Measurements from ENCODE around the gene CACNB2.

DNA sequence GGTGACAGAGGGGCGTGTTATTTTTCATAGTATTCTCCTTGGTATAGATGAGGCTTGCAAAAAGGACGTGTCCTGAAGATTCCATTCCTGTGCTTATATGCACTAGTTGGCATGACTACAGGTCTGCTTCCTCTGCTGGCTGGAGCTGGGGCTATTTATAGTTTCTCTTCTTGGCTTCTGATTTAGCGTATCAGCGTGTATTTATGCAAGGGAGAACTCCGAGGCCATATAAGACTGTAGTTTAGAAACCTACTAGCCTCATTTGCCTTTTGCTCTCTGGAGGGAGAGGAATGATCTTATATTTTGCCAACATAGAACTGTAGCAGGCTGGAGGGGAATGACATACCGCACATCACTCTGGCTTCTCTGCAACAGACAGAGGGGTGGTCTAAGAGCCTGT is 39.7 kb downstream of the CACNB2 start:
- TF ChIP-seq, protein P1, sequence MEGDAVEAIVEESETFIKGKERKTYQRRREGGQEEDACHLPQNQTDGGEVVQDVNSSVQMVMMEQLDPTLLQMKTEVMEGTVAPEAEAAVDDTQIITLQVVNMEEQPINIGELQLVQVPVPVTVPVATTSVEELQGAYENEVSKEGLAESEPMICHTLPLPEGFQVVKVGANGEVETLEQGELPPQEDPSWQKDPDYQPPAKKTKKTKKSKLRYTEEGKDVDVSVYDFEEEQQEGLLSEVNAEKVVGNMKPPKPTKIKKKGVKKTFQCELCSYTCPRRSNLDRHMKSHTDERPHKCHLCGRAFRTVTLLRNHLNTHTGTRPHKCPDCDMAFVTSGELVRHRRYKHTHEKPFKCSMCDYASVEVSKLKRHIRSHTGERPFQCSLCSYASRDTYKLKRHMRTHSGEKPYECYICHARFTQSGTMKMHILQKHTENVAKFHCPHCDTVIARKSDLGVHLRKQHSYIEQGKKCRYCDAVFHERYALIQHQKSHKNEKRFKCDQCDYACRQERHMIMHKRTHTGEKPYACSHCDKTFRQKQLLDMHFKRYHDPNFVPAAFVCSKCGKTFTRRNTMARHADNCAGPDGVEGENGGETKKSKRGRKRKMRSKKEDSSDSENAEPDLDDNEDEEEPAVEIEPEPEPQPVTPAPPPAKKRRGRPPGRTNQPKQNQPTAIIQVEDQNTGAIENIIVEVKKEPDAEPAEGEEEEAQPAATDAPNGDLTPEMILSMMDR (IDR thresholded peaks at IDR 0.05 in 4 of 5, conservative IDR thresholded peaks at IDR 0.05 in 1 of 5), result no peak
- TF ChIP-seq POLR2A (IDR thresholded peaks at IDR 0.05), result no peak

All from gastrocnemius medialis (tissue), 4 donors.